Stimulated activated CD8-positive, alpha-beta memory T cell treated with anti-CD3 and anti-CD28 coated beads, Interleukin-4, amount 100 ng/mL, for 48 hours (primary cell): ENCODE data around the gene CRYBG2.

Source experiments
- DNase-seq: peaks from one replicate; pipeline ENCODE4 v3.0.0-alpha.2; 2020

CRYBG2 gene

DNA sequence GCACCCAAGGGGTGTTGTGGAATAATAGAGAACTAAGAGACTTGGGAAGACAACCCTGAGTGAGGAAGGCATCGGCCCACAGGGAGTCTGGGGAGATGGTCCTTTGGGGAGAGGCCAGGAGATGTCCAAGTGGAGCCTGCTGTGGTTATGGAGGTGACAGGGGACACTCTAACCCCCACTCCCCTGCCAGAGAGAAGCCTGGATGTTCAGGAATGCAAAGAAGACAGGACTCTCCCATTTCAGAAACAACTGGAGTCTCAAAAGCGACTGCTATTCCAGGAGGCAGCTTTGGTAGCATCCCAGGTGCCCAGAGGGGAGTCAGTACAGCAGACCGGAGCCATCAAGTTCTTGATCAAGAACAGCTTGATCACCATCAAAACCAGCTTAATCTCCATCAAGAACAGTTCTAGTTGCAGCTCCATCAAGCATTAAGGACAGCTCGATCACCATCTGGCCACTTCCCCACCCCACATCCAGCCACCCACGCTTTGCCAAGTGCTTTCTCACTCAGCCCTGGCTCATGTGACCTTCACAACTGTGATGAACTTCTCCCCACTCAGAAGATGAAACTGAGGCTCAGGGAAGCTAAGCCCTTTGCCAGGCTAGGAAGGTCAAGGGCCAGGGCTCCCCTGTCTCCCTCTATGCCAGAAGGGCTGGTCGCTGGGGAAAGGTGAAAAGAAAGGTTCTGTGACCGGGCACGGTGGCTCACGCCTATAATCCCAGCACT, 35.4 kb downstream of the CRYBG2 start:
- peak; percentile 73 for DNase-seq

DNA sequence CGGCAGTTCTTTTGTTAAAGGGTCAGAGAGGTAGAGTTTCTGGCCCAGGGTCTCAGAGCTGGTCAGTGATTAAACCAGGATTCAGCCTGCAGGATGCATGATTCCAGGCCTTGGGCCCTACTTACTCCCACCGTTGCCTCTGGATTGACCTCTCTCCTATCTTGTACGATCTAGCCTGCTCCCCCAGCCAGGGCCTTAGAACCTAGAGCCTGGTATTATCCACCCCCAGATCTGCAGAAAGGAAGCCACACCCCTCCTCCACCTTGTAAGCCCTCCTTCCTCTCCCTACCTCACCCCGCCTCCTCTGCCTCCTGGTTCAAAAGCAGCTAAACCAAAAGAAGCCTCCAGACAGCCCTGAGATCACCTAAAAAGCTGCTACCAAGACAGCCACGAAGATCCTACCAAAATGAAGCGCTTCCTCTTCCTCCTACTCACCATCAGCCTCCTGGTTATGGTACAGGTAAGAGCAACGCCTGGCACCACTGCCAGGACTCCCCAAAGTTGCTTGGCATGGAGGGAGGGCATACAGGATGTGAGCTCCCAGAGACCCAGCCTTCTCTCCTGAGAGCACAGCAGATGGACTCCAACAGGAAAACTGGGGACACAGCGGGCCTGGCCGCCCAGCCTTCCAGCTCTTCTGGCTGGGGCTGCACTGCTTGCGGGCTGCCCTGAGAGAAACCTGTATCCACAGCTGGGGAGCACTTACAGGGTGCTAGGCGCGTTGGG, 36.2 kb downstream of the CRYBG2 start, which contains the start of gene CD52:
TSS of gene CD52 (plus strand) at position 347 of the 726 bp plus-strand sequence. CDS start at position 407, 60 bp downstream.
- peak; percentile 76 for DNase-seq

DNA sequence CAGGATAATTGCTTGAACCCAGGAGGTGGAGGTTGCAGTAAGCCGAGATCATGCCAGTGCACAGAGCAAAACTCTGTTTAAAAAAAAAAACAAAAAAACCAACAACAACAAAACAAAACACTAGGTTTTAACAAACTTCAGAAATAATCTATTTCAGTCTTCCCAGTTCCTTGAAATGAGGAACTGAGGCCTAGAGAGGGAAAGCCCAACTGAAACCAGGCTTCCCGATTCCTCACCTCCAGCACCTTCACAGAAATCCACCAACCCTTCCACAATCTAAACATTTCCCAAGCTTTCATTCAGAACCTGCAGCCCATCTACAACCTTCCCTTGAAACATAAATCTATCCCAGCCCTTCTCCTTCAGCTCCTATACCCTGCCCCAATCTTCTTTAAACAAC, 36.8 kb downstream of the CRYBG2 start:
- no peak for DNase-seq

DNA sequence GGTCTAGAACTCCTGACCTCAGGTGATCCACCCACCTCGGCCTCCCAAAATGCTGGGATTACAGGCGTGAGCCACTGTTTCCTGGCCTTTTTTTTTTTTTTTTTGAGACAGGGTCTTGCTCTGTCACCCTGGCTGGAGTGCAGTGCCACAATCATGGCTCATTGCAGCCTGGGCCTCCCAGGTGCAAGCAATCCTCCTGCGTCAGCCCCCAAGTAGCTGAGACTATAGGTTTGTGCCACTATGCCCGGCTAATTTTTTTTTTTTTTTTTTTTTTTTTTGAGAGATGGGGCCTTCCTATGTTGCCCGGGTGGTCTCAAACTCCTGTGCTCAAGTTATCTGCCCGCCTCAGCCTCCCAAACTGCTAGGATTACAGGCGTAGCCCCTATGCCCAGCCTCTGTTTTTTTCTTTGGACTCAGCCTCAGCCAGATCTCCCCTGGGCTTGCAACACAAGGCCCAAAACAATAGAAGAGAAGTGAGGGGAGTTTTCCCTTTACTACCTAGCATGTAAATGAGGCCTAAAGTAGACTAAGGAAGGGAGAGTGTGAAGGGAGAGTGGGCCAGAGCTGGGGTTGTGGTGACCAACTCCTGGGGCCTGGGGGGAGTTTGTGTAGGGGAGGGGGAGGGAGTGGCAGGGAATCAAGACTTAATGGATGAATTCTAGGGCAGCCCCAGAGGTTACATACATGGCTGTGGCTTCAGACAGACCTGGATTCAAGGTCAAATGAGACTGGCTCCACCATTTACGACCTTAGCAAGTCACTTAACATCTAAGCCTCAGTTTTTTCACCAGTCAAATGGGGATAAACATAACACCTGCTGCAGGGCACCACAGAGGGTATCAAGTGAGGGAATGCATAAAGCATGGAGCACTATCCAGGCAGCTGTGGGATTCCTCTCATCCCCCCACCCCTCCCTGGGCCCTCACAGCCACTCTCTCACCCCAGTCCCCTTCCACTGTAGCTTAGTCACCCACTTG, 37.8 kb downstream of the CRYBG2 start:
- no peak for DNase-seq

DNA sequence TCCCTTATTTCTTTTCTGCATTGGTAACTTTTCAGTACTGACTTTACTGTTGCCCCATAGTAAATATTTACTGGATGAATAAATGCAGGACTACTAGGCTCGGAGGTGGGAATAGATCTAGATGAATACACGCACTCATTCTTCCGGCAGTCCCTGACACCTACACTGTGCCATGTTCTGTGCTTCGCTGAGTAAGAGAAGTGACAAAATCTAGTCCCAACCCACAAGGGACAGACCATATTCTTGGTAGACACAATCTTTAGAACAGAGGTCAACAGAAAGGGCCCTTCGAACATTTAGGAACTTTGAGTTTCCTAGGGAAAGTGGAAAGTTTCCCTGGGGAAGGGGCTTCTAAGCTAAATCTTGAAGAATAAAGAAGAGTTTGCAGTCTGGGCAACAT, 39.4 kb downstream of the CRYBG2 start:
- DNase-seq: no peak

DNA sequence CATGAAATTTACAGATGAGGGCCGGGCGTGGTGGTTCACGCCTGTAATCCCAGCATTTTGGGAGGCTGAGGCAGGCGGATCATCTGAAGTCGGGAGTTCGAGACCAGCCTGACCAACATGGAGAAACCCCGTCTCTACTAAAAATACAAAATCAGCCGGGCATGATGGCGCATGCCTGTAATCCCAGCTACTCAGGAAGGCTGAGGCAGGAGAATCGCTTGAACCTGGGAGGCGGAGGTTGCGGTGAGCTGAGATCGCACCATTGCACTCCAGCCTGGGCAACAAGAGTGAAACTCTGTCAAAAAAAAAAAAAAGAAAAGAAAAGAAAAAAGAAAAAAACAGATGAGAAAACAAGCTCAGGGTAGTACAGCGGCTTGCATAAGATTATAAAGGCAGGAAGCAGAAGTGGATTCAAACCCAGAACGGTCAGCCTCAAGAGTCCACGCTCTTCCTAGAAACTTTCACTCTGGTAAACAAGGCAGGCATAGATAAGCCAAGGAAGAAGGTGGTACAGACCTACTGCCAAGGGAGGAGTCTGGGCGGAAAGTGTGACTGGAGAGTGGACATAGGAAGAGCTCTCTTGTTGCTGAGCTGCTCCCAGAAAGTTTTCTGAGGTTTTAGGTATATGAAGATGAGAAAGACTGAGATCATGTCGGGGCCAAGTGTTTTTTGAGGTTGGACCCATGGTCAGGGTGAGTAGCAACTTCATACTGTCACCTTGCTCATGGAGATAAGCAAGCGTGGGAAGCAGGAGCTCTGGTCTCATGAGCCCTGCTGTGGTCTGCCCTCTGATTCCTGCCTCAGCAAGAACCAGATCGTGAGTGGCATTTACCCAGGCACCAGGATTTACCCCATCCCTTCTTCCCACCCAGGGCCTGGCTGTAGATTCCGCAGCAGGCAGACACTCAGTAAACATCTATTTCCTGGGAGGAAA, 45.7 kb downstream of the CRYBG2 start:
- peak; percentile 59 for DNase-seq

DNA sequence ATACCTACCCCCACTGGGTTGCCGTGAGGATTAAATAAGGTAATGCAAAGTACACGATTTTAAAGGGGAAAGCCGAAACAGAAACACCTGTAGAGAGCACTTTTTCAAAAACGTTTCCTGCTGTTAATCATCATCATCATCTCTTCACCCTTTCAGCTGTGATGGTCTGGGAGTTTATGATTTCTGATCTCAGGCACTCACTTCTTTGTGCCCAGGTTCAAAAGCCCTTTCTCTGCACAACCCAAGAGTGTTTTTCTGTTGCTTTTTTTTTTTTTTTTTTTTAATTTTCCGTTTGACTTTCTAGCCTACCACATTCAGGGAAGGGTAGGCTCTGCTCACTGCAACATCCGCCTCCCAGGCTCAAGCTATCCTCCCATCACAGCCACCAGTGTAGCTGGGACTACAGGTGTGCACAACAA, 46.6 kb downstream of the CRYBG2 start:
- no peak for DNase-seq

DNA sequence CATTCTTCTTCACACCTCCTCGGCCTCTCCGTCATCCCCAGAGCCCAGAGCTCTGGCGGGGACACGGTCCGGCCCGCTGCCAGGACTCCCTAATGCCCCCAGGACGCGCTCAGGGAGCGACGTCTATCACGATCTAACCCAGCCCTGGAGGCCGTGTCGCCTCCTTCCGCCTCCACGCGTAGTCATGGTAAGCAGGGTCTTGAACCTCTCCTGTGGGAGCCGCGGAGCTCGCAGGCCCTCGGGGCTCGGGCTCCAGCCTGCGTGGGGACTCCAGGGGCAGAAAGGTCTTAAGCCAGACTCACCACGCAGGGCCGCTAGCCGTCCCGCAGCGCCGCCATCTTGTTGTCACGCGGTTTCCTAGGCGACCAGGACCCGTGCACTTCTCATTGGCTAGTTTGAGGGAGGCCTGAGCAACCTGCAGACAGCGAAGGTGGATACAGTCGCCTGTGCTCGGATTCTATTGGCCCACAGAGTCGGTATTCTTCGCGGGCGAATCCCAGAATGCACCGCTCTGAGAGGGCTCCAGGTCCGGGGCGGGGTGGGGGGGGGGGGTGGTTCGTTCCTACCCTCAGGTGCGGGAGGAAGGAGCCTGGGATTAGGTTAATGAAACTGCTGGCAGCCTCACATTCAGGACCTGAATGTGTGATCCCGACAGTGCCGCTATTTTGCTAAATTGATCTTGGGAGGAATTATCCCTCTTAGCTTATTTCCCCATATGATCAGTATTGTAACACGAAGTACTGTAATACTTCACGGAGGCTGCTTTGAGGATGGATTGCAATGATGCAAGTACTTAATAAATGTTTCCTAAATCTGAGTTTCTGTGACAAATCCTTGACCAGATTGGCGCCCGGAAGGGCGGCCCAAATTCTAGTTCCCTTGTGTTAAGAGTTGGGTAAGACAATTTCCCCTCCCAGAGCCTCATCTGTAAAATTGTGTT, 47.4 kb downstream of the CRYBG2 start, which contains the start of gene UBXN11:
TSS of gene UBXN11 (minus strand) at position 347 of the 940 bp plus-strand sequence. CDS start 3,753 bp downstream, outside the sequence.
- DNase-seq: peak; percentile 94

DNA sequence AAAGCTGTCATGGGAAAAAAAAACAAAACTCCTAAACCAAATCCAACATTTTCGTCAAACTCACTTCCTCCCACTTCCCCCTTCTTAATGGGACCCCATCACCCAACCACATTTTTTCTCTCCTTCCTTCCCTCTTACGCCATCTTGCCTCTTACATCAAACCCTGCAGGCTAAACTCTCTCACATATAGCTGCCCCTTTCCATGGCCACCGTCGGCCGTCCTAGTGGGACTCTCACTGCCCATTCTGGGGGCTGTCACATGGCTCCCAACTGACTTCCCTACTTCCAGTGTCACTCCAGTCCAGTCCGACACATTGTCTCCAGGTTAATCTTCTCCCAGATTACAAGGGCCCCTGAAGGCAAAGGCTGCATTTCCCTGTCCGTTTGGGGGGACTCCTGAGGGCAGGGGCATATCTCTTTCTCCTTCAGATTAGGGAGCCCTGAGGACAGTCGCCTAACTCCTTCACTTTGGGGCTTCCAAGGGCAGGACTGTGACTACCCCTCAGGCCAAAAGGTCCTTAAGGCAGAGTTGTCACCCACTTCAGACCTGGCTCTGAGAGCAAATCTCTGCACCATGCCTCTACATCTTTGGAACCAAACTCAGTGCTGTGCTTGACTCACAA, 48.2 kb downstream of the CRYBG2 start:
- DNase-seq: no peak

DNA sequence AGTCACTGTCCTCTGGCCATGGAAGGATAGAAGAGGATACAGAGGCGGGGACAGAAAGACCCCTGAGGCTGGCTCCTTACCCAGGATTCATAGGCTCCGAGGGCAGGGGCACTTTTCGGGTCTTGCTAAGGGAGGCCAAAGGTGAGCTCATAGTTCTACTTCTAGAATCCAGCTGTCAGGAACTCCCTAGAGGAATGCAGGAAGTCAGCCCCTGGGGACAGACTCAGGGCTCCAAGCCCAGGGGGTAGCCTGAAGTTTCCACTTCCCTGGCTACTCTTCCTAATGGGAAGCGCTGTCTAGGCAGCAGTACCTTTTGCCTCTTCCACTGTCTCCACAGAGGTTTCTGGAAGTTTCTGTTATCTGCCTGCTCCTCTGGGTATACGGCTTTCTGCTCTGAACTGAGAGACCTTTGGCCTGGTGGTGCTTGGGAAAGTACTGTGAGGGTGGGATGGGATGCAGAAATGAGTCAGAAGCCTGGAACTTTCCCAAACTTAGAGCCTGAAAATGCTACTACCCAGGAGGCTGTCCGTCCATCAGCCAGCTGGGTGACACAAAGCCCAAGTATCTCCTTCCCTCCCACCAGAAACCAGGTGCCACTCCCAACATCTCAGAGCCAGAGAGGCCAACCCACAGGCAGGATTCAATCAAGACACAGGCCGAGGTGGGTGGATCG, 51.1 kb downstream of the CRYBG2 start:
- no peak for DNase-seq

DNA sequence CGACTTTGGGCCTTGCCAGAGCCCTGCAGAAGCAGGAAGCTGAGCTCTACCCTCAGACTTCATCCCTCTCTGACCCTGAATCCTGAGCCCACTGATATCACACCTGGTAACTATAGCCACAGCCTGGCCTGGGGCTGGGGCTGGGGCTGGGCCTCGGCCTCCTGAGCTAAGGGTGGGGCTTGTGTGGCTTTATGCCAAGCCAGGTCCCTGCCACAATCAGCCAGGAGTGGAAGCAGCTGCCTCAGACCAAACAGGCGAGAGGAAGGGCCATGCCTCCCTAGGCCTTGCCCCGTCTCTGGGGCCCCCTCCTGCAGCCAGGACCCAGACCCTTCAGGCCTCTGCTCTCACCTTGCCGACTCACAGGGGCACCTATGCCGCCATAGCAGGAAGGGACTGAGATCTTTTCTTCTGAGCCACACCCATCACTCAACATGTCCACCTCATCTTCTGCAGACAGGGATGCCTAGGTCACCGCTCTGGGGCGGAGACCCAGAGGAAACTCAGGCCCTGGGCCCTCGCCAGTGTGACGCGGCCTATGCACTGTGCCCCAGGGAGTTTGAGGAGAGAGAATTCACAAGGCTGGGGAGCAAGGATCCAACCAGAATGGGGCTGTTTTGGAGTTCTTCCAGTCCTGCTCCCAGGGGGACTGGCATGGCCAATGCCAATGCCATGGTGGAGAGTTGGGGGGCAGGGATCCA, 53.2 kb downstream of the CRYBG2 start:
- no peak for DNase-seq

DNA sequence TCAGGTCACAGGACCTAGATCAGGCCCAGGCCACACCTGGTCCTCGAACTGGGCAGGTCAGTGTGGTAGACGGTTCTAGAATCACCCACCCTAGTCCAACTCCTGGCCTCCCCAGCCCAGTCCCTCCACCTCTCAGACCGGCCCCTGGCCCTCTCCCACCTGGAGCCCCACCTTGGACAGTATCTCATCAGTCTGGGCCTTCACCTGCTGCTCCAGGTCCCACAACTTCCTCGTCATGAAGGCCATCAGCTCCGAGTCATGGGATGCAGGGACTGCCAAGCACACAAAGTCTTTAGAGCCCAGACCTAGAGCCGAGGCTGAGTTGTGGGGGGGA, 56.2 kb downstream of the CRYBG2 start:
- no peak for DNase-seq

DNA sequence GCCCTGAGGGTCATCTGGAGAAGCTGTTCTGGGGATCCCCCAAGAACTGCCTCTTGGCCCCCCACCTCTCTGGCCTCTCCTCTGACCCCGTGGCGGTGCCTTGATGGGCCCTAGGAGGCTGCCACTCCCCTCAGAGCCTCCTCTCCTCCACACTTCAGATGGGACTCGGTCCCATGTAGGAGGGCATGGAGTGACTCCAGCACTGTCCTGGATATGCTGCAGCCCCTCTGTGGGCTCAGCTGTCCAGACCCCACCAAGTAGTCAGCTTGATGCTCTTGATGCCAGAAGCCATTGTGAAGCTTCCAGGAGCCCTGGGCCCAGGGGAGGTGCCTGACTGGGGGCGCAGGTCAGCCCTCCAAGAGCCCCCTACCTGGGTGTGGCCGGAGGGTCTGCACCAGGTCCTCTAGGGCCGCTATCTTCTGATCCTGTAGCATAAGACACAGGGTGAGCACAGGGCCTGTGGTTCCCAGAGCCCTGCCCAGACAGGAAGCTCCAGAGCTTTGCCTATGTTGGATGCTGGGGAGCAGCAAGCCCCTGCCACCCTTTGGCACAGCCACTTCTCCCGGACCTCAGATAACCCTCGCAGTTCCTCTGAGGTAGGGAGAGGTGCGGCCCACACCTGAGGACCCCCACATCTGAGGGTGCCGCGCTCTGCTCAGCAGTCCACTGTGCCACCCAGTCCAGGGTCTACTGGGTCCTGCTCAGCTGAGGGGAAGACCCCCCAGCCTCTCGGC, 56.7 kb downstream of the CRYBG2 start:
- no peak for DNase-seq

DNA sequence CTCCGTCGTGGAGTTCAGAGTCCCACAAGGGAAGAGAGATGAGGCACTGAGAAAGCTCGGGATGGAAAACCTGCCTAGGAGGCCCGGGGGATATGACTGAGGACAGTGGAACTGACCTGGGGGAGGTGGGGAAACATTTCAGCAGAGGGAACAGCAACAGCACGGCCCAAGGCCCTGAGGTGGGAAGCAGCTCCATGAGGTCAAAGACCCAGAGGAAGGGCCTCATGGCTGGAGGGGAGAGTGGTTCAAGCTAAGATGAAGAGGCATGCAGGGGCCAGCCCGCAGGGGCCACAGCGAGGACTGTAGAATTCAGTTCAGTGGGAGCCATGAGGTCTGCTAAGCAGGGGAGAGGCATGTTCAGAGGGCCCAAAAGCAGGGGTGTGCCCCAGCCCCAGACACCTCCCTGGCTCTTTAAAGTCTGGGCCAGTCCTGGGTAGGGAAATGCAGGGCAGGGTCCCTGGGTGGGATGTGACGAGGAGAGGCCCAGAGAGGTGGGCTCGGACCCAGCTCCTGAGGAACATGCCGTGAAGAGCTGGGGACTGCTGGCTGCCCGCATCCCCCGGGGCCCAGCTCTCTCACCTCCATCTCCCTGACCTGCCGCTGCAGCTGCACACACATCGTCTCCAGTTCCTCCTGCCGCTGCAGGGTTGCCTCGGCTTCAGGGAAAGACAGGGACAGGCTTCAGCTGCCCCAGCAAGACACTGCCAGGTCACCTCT, 57.4 kb downstream of the CRYBG2 start:
- DNase-seq: no peak

DNA sequence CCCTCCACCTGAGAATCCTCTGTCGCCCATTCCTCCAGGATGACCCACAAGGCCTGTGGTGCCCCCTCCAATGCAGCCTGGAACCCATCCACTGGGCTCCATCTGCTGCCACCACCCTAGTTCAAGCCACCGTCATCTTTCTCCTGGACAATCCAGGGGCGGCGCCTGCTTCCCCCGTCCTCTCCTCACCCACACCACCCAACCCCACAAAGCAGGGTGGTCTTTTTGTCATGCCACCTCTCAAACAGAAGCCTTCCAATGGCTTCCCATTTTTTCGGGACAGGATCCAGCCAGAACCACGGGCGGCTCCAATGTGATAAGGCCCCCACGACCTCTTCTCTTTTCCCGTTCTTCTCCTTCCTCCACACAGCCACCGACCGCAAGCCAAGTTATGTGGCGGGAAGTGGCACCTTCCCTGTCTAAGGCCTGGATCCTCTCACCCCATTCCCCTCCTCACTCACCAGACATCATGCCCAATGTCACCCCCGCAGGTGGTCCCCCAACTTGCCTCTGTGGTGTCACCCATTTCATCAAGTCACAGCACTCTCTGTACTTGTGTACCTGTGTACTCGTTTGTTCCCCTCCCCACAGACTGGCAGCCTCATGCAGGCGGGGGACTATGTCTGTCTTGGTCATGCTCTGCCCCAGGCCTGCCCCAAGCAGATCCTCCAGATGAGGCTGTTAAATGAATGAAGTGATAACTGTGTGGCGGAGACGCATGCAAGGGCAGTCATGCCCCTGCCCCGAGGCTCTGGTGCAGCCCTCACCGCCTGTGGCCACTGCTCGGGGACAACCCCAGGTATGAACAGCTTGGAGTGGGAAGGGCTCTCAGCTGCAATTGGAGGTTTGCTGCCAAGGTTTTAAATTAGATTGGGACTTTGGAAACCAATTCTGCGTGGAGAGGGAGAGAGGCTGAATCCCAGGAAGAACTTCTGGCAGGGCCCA, 58.5 kb downstream of the CRYBG2 start:
- DNase-seq: no peak

DNA sequence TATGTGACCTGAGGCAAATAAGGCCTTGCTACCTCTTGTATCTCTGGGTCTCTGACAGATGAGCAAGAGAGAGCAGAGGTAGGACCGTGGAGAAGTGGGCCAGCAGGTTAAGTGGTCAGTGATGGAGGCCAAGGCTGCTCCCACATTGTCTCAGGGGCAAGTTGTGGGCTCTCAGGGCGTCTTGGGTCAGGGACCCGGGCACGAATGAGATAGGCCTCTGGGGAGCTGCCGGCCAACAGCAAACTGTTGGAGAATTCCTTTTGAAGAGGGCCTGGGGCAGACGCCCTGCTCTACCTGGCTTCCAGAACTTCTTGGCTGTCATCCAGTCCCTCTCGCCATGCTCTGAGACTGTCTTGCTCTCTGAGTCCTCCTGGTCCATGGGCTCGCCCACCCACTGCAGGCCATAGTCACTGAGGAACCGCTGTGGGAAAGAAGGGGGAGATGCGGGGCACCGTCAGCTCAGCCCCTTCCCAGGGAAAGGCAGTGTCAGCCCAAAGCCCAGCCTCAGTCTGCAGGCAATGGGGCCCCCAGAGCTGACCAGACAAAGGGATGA, 59.9 kb downstream of the CRYBG2 start:
- DNase-seq: no peak
